ENCODE measurements around the gene FLOT1. TPM values are rescaled to one million over a fixed set of nuclear protein-coding genes. Genes with fewer than 3 reads are reported as not detected.
A peak's percentile ranks its signal among the peaks of the same experiment; 100 is the strongest.

Gene FLOT1
- total and polyA plus RNA-seq, 2 donors (not counting 1 experiment from before 2014, with no cell fraction given): 71.2 to 79.4 TPM

DNA sequence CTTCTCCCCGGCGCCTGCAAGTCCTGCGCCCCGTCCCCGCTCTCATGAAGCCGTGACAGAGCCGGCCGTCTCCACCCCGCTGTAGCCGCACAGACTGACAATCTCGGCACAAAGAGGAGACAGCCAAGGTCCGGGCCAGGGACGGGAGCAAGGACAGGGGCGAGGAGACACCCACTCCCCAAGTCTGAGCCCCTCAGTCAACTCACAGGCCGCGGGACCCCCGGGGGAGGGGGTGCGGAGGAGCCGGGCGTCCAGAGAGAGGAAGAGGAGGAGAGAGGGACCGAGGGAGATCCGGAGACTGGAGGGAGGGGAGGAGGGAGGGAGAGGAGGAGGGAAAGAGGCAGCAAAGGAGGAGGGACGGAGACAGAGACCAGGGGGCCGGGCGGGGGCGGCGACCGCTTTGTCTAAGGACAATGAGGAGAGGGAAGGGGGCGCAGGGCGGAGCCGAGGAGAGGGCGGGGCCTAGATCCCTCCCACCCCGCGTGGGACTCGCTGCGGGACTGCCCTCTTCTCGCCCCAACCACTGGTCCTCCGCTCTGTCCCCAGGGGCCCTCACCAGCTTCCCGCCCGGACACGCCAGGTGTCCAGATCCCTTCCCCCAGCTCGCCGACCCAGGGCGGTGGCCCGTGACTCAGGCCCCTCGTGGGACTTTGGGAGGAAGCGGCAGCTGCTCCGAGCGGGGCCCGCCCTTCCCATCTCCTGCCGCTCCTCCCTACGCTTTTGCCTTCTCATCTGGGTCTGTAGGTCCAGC is 55.4 kb downstream of the FLOT1 start:
- peak; percentile 55 for ATAC-seq (ENCODE audit: low read depth)
- under 1% methylated on average over 37 of the region's 52 CpGs for WGBS (ENCODE audit: insufficient coverage)
- CTCF ChIA-PET: interaction anchor here (0.9 to 8.9 kb wide), 5 partner anchors 8 to 91 kb away, joined by 3 to 151 read pairs (median 11); partner anchors contain the start of genes MDC1 and TUBB

More for the DNA sequence above, 55.4 kb downstream of the FLOT1 start:
- H3K27ac ChIP-seq (ENCODE audit: low read length in 2 of 2): peak overlapping the region; percentile 93 to 97
- intact Hi-C loops (cut with micrococcal nuclease): loop anchor here (1.0 to 2.0 kb wide), 2 partner anchors 14 to 30 kb away; partner anchors contain the start of genes DHX16 and MDC1
- TF ChIP-seq CTCF (IDR thresholded peaks at IDR 0.05) (no peak), EZH2 (IDR thresholded peaks at IDR 0.05; ENCODE audit: borderline replicate concordance, insufficient read depth, low read depth, low read length, poor library complexity, severe bottlenecking) (no peak)
- DNase-seq: peak; percentile 90
- no peaks in the 10 kb centered on the region for H3K9me3 Mint-ChIP-seq (ENCODE audit: insufficient read depth)
- H3K4me2 ChIP-seq (replicated peaks; ENCODE audit: low read depth, low read length, poor library complexity, severe bottlenecking): peak overlapping the region; percentile 100
- no peaks in the 10 kb centered on the region for H3K9me3 ChIP-seq (ENCODE audit: control extremely low read depth in 1 of 3, control insufficient read depth in 2 of 3, insufficient read depth in 1 of 3, low read length in 2 of 3)
- H3K4me1 Mint-ChIP-seq: peaks cover 71% of the 10 kb centered on the region
- H4K20me1 ChIP-seq (ENCODE audit: control insufficient read depth, insufficient read depth, low read length, poor library complexity, severe bottlenecking): peaks cover 46% of the 10 kb centered on the region
- H3K79me2 ChIP-seq (ENCODE audit: control insufficient read depth, insufficient read depth, low read length): peaks cover 59% of the 10 kb centered on the region
- peaks cover 39 to 46% of the 10 kb centered on the region in 2 donors for H3K4me1 ChIP-seq (ENCODE audit: control insufficient read depth in 2 of 2, insufficient read depth in 2 of 2, low read length in 2 of 2)
- H2AFZ ChIP-seq (ENCODE audit: insufficient read depth, low read depth, low read length, poor library complexity, severe bottlenecking): peak overlapping the region; percentile 82
- peak overlapping the region; percentile 99 for H3K27ac Mint-ChIP-seq
- H3K4me3 Mint-ChIP-seq: peak overlapping the region; percentile 97
- peaks cover 0 to 3% of the 10 kb centered on the region in 2 experiments for H3K36me3 ChIP-seq (replicated peaks in 1 of 2; ENCODE audit: control extremely low read depth in 1 of 2, control insufficient read depth in 1 of 2, extremely low read depth in 1 of 2, insufficient read depth in 2 of 2, low read length in 1 of 2)
- H3K4me3 ChIP-seq (ENCODE audit: control extremely low read depth in 1 of 5, extremely low read depth in 1 of 5, insufficient read depth in 1 of 5, low read depth in 2 of 5, low read length in 4 of 5): peak overlapping the region; percentile 40 to 100 (median 93)
- peak overlapping the region; percentile 98 for H3K9ac ChIP-seq (ENCODE audit: low read length)
- POLR2A ChIA-PET: interaction anchor here (0.7 to 3.2 kb wide), 7 partner anchors 8 to 747 kb away, joined by 3 to 45 read pairs (median 6); partner anchors contain the start of genes MDC1, MRPS18B, PPP1R10 and TUBB
- H3K27me3 ChIP-seq (replicated peaks in 1 of 4; ENCODE audit: control extremely low read depth in 1 of 4, control insufficient read depth in 3 of 4, insufficient read depth in 4 of 4, low read length in 3 of 4): no peaks in the 10 kb centered on the region
- H3K27me3 Mint-ChIP-seq: no peaks in the 10 kb centered on the region

All from B cell (primary cell).